Kidney epithelial cell (primary cell): ENCODE results near the gene MBLAC2. TPM values are rescaled to one million over a fixed set of nuclear protein-coding genes. Genes with fewer than 3 reads are reported as not detected.

Experiments used
- DNase-seq: peaks from one replicate; pipeline ENCODE4 v3.0.0-alpha.2; 2010; ENCODE audit warnings: low read depth
- H3K27me3 ChIP-seq: 2 replicates; pipeline ENCODE4 v1.6.0; 2011; ENCODE audit warnings: low read length; ENCODE audit not compliant: control insufficient read depth, insufficient read depth
- H3K36me3 ChIP-seq: 2 replicates; pipeline ENCODE4 v1.5.1; 2011; ENCODE audit warnings: low read length; ENCODE audit not compliant: control insufficient read depth, insufficient read depth
- H3K4me3 ChIP-seq: 2 replicates; pipeline ENCODE4 v1.5.1; 2011; ENCODE audit warnings: low read depth, mild to moderate bottlenecking, control low read depth, low read length
- total RNA-seq: library from RNA; depleted of rRNA; stranded (reverse); fragments of >200 nt; gene quantifications from 2 replicates; pipeline ENCODE4 v1.2.3, GENCODE V29; 2015
- TF ChIP-seq, protein P1 (sequence below): IDR thresholded peaks from 2 replicates; pipeline ENCODE4 v1.5.1; 2011; ENCODE audit warnings: mild to moderate bottlenecking, moderate library complexity, low read length, control low read depth, inconsistent platforms; ENCODE audit not compliant: insufficient read depth, poor library complexity, severe bottlenecking

Gene MBLAC2
- total RNA-seq, 1 donor from 2014 or later: 5.6 TPM

DNA sequence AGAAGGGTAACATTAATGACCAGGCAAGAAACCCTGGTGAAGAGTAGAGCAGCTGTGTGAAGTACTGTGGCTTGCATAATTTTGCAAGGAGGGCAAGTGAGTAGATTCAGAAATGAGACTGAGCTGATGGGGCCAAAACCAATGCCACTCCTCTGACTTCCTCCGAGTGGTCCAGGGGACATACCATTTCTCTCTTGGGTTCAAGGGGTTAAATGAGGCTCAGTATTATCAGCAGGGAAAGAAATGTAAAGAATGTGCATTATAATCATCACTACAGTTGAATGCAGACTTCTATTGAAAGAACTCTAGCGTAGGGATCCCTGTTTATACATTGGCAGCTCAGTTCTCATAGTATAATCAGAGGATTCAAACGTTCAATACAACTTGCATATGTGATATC lies 10.0 kb upstream of the MBLAC2 start:
- TF ChIP-seq, protein P1, sequence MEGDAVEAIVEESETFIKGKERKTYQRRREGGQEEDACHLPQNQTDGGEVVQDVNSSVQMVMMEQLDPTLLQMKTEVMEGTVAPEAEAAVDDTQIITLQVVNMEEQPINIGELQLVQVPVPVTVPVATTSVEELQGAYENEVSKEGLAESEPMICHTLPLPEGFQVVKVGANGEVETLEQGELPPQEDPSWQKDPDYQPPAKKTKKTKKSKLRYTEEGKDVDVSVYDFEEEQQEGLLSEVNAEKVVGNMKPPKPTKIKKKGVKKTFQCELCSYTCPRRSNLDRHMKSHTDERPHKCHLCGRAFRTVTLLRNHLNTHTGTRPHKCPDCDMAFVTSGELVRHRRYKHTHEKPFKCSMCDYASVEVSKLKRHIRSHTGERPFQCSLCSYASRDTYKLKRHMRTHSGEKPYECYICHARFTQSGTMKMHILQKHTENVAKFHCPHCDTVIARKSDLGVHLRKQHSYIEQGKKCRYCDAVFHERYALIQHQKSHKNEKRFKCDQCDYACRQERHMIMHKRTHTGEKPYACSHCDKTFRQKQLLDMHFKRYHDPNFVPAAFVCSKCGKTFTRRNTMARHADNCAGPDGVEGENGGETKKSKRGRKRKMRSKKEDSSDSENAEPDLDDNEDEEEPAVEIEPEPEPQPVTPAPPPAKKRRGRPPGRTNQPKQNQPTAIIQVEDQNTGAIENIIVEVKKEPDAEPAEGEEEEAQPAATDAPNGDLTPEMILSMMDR: no peak
- Histone ChIP-seq H3K27me3 (no peaks in the 10 kb centered on the region), H3K4me3 (no peak overlapping the region), H3K36me3 (no peaks in the 10 kb centered on the region)
- DNase-seq: no peak

DNA sequence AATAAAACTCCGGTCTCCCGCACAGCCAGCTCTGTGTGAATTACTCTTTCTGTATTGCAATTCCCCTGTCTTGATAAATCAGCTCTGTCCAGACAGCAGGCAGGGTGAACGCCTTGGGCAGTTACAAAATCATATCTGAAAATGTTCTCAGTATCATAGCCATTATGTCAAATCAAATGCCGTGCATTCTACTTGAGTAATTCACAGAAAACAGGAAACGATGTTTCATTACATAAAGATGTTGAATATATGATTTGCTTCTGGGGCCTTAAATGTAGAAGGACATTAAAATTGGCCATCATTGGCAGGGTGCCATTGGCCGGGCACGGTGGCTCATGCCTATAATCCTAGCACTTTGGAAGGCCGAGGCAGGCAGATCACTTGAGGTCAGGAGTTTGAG lies 8.6 kb upstream of the MBLAC2 start:
- H3K4me3 ChIP-seq: no peak overlapping the region
- DNase-seq: no peak
- no peaks in the 10 kb centered on the region for H3K36me3 ChIP-seq
- H3K27me3 ChIP-seq: no peaks in the 10 kb centered on the region
- TF ChIP-seq, protein P1: no peak

DNA sequence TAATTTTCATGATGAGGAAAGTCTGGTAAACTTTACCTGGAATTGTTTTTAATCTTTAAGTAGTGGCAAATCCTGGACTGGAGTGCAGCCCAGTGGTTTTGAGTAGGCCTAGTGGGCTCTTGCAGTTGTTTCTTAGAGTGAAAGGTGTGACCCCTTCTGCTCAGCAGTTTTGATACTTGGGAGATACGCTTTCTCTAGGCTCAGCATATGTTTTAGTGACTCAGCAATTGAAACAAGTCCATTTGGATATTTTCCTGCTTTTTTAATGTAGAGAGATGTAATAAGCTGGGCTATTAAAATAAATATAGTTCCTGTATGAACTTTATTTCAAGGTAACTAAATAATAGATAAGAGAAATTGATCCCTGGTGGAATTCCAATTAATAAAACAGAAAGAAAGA lies 6.1 kb upstream of the MBLAC2 start:
- TF ChIP-seq, protein P1: no peak
- no peak overlapping the region for H3K4me3 ChIP-seq
- DNase-seq: no peak
- no peaks in the 10 kb centered on the region for H3K36me3 ChIP-seq
- H3K27me3 ChIP-seq: no peaks in the 10 kb centered on the region

DNA sequence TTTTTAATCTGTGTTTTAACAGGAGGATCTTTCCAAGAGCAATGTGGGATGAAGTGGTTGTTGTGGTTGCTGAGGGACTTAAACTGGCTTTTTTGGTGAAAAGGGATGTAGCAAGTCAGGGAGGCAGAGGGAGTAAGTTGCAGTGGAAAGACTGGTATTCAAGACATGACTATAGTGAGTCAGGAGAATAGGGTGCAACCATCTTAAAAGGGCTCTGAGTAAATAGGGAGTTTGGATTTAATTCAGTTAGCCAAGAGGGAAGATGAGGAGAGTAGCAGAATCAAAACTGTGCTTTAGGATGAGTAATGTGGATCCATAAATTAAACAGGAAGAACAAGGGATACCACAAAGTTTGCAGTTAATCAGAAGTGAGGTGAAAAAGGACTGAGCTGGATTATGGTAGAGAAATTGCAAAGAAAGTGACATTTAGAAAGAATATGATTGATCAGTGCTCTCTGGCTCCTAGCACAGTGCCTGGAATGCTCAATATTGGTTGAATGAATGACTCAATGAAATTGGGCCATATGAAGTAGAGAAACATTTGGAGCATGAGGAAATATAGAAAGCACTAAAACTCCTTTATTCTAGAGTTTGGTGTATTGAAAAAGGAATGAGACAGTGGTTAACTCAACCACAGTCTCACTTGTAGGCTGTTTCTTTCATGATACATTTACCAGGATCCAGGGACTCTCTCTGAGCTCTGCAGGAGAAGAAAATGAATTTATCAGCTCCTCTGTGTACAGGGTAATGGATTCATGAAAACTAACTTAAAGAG lies 5.2 kb upstream of the MBLAC2 start:
- TF ChIP-seq, protein P1: no peak
- DNase-seq: no peak
- no peaks in the 10 kb centered on the region for H3K36me3 ChIP-seq

DNA sequence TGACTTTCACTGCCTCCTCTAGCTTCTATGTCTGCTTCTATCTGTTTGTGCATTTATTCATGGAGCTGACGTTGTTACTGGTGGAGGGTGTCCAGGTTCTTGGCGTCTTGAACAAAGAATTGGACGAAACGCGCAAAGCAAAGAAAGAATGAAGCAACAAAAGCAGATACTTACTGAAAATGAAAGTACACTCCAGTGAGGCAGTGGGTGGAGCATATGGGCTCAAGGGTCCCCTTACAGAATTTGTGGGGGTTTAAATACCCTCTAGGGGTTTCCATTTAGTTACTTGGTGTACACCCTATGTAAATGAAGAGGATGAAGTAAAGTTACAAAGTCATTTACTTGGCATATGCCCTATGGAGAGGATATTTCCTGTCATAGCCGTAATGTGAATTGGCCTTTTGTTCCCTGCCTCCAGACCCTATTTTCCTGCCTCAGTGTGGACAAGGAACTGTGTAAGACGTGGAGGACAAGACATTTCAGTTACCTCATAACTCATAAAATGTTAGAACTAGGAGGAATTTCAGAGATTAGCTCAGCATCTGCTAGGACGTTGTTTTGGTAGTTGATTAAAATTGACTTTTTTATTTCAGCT lies 3.1 kb upstream of the MBLAC2 start:
- Histone ChIP-seq H3K36me3 (no peaks in the 10 kb centered on the region), H3K27me3 (no peaks in the 10 kb centered on the region), H3K4me3 (no peak overlapping the region)
- TF ChIP-seq, protein P1: no peak
- DNase-seq: no peak

More for the DNA sequence above, 5.2 kb upstream of the MBLAC2 start:
- Histone ChIP-seq H3K27me3 (no peaks in the 10 kb centered on the region), H3K4me3 (no peak overlapping the region)

DNA sequence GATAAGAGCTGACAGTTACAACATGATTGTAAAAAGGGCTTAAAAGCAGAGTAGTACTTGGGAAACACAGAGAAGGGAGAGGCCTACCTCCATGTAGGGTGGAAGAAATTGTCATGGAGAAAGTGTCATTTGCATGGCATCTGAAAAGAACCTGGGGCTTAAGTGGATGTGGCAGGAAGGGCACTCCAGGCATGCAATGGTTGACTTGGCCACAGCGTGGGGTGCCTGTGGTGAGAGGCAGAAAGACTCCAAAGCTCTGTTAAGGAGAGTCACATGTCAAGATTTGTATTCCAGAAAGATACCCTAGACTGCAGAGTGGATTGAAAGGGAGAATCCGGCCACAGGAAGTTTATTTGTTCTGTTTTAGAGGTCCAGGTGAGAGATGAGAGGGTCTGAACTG lies 2.5 kb upstream of the MBLAC2 start:
- TF ChIP-seq, protein P1: no peak
- no peaks in the 10 kb centered on the region for H3K36me3 ChIP-seq
- DNase-seq: no peak
- no peaks in the 10 kb centered on the region for H3K27me3 ChIP-seq
- H3K4me3 ChIP-seq: no peak overlapping the region
